Ishikawa (cell line): ENCODE data around the gene PLEKHA5.

Source experiments
- CEBPB ChIP-seq: IDR thresholded peaks from 2 replicates; pipeline ENCODE4 v1.6.1; 2012
- CREB1 ChIP-seq: IDR thresholded peaks from 2 replicates; pipeline ENCODE4 v1.6.1; 2012; ENCODE audit warnings: low read depth
- EGR1 ChIP-seq: IDR thresholded peaks from 2 replicates; pipeline ENCODE4 v1.6.1; 2012
- EP300 ChIP-seq: IDR thresholded peaks from 2 replicates; pipeline ENCODE4 v1.6.1; 2012; ENCODE audit warnings: borderline replicate concordance
- FOXM1 ChIP-seq: IDR thresholded peaks from 2 replicates; pipeline ENCODE4 v1.6.1; 2012; ENCODE audit warnings: low read depth, borderline replicate concordance
- MAX ChIP-seq: IDR thresholded peaks from 2 replicates; pipeline ENCODE4 v1.6.1; 2012
- NFIC ChIP-seq: IDR thresholded peaks from 2 replicates; pipeline ENCODE4 v1.6.1; 2012
- RAD21 ChIP-seq: IDR thresholded peaks from 2 replicates; pipeline ENCODE4 v1.6.1; 2012; ENCODE audit warnings: low read depth
- REST ChIP-seq: IDR thresholded peaks from 2 replicates; pipeline ENCODE4 v1.6.1; 2012; ENCODE audit warnings: low read depth, mild to moderate bottlenecking
- TAF1 ChIP-seq: IDR thresholded peaks from 2 replicates; pipeline ENCODE4 v1.6.1; 2012; ENCODE audit warnings: low read depth, mild to moderate bottlenecking
- TCF12 ChIP-seq: IDR thresholded peaks from 2 replicates; pipeline ENCODE4 v1.6.1; 2012; ENCODE audit warnings: low read depth
- TEAD4 ChIP-seq: IDR thresholded peaks from 2 replicates; pipeline ENCODE4 v1.6.1; 2012
- USF1 ChIP-seq: IDR thresholded peaks from 2 replicates; pipeline ENCODE4 v1.6.1; 2012
- YY1 ChIP-seq: IDR thresholded peaks from 2 replicates; pipeline ENCODE4 v1.6.1; 2012; ENCODE audit warnings: low read depth
- ZBTB7A ChIP-seq: IDR thresholded peaks from 2 replicates; pipeline ENCODE4 v1.6.1; 2012; ENCODE audit warnings: low read depth

Gene PLEKHA5

GRCh38 chr12:19234171-19234704, 104.7 kb downstream of the PLEKHA5 start:
- TF ChIP-seq NFIC: no peak
- TF ChIP-seq ZBTB7A: no peak
- no peak for TF ChIP-seq TEAD4

GRCh38 chr12:19234981-19235871, 105.7 kb downstream of the PLEKHA5 start:
- no peak for TF ChIP-seq YY1
- no peak for TF ChIP-seq CREB1
- TF ChIP-seq CEBPB: no peak
- TF ChIP-seq USF1: no peak
- no peak for TF ChIP-seq ZBTB7A
- no peak for TF ChIP-seq MAX
- no peak for TF ChIP-seq REST
- TF ChIP-seq NFIC: no peak
- TF ChIP-seq FOXM1: no peak
- TF ChIP-seq RAD21: no peak
- TF ChIP-seq EP300: no peak
- TF ChIP-seq TAF1: no peak
- no peak for TF ChIP-seq TCF12
- no peak for TF ChIP-seq TEAD4
- no peak for TF ChIP-seq EGR1

GRCh38 chr12:19236656-19237055, 107.1 kb downstream of the PLEKHA5 start:
- TF ChIP-seq TCF12 (no peak), TAF1 (no peak), ZBTB7A (no peak), FOXM1 (no peak), RAD21 (no peak), CREB1 (no peak), NFIC (no peak), CEBPB (no peak)

GRCh38 chr12:19238540-19238939, 109.0 kb downstream of the PLEKHA5 start:
- no peak for TF ChIP-seq TEAD4
- no peak for TF ChIP-seq TAF1
- TF ChIP-seq NFIC: no peak
- no peak for TF ChIP-seq RAD21
- TF ChIP-seq CREB1: no peak
- no peak for TF ChIP-seq ZBTB7A
- TF ChIP-seq REST: no peak
- no peak for TF ChIP-seq EP300
- no peak for TF ChIP-seq YY1
- no peak for TF ChIP-seq CEBPB

- TF ChIP-seq FOXM1: no peak
- no peak for TF ChIP-seq NFIC
- no peak for TF ChIP-seq REST
- no peak for TF ChIP-seq YY1
- TF ChIP-seq EP300: no peak
- no peak for TF ChIP-seq TEAD4
- TF ChIP-seq TCF12: no peak
- TF ChIP-seq EGR1: no peak
- TF ChIP-seq MAX: no peak
- no peak for TF ChIP-seq CEBPB
- TF ChIP-seq RAD21: no peak
- TF ChIP-seq CREB1: no peak
- no peak for TF ChIP-seq TAF1
- TF ChIP-seq USF1: no peak
- TF ChIP-seq ZBTB7A: no peak
Measured at GRCh38 chr12:19239102-19239501, 109.6 kb downstream of the PLEKHA5 start.
